SK-N-SH treated with all-trans-retinoic acid at 6 μM for 48 hours (cell line): Measurements from ENCODE around the gene HOMER1.

Experiments
- ATAC-seq: fragments of 200-7000 bp; cut with Tn5 transposase; 3 replicates; pipeline ENCODE4 v1.9.1; 2020; ENCODE audit warnings: mild to moderate bottlenecking, moderate library complexity
- ARNTL ChIP-seq: fragments of 450-650 bp; formaldehyde crosslinking; IDR thresholded peaks from 2 replicates; pipeline ENCODE4 v1.5.0; 2020; ENCODE audit warnings: low read depth, mild to moderate bottlenecking, moderate library complexity, borderline replicate concordance
- BACH2 ChIP-seq: fragments of 250-450 bp; sonication (Bioruptor Pico); IDR thresholded peaks from 2 replicates; pipeline ENCODE4 v1.9.0; 2021; ENCODE audit warnings: mild to moderate bottlenecking, borderline replicate concordance
- CREB5 ChIP-seq: fragments of 250-450 bp; sonication (Bioruptor Pico); IDR thresholded peaks from 2 replicates; pipeline ENCODE4 v1.5.1; 2020; ENCODE audit warnings: low read depth, mild to moderate bottlenecking, moderate library complexity
- CSDC2 ChIP-seq: fragments of 250-450 bp; sonication (Bioruptor Pico); IDR thresholded peaks from 2 replicates; pipeline ENCODE4 v1.5.0; 2020; ENCODE audit warnings: mild to moderate bottlenecking, moderate library complexity
- CSRNP3 ChIP-seq: fragments of 250-450 bp; sonication (Bioruptor Pico); IDR thresholded peaks from 2 replicates; pipeline ENCODE4 v1.5.1; 2021; ENCODE audit warnings: mild to moderate bottlenecking, moderate library complexity
- ESRRG ChIP-seq: fragments of 250-450 bp; sonication (Bioruptor Pico); IDR thresholded peaks from 2 replicates; pipeline ENCODE4 v1.6.1; 2021; ENCODE audit warnings: mild to moderate bottlenecking
- GLIS3 ChIP-seq: fragments of 250-450 bp; sonication (Bioruptor Pico); IDR thresholded peaks from 2 replicates; pipeline ENCODE4 v1.5.0; 2020; ENCODE audit warnings: mild to moderate bottlenecking, moderate library complexity
- ISL1 ChIP-seq: fragments of 250-450 bp; sonication (Bioruptor Pico); IDR thresholded peaks from 2 replicates; pipeline ENCODE4 v2.1.2; 2022; ENCODE audit warnings: mild to moderate bottlenecking, moderate library complexity
- OSR1 ChIP-seq: fragments of 250-450 bp; sonication (Bioruptor Pico); IDR thresholded peaks from 2 replicates; pipeline ENCODE4 v1.8.0; 2022; ENCODE audit warnings: moderate library complexity, mild to moderate bottlenecking, inconsistent platforms
- PPARA ChIP-seq: fragments of 250-450 bp; sonication (Bioruptor Pico); IDR thresholded peaks from 2 replicates; pipeline ENCODE4 v1.5.0; 2020; ENCODE audit warnings: mild to moderate bottlenecking, borderline replicate concordance
- RARB ChIP-seq: fragments of 250-450 bp; sonication (Bioruptor Pico); IDR thresholded peaks from 2 replicates; pipeline ENCODE4 v1.8.0; 2021; ENCODE audit warnings: mild to moderate bottlenecking, moderate library complexity
- SNAI2 ChIP-seq: fragments of 250-450 bp; sonication (Bioruptor Pico); IDR thresholded peaks from 2 replicates; pipeline ENCODE4 v1.5.0; 2020; ENCODE audit warnings: mild to moderate bottlenecking, moderate library complexity
- TCF4 ChIP-seq: fragments of 250-450 bp; sonication (Bioruptor Pico); IDR thresholded peaks from 2 replicates; pipeline ENCODE4 v1.8.0; 2021; ENCODE audit warnings: mild to moderate bottlenecking, moderate library complexity, borderline replicate concordance
- TOX ChIP-seq: fragments of 250-450 bp; sonication (Bioruptor Pico); IDR thresholded peaks from 2 replicates; pipeline ENCODE4 v1.8.0; 2021; ENCODE audit warnings: mild to moderate bottlenecking, moderate library complexity, borderline replicate concordance
- ZC3H10 ChIP-seq: fragments of 250-450 bp; sonication (Bioruptor Pico); IDR thresholded peaks from 2 replicates; pipeline ENCODE4 v1.5.1; 2021; ENCODE audit warnings: mild to moderate bottlenecking, moderate library complexity
- ZFP3 ChIP-seq: fragments of 250-450 bp; sonication (Bioruptor Pico); IDR thresholded peaks from 2 replicates; pipeline ENCODE4 v1.5.0; 2020; ENCODE audit warnings: mild to moderate bottlenecking, moderate library complexity
- ZFP30 ChIP-seq: fragments of 450-650 bp; formaldehyde crosslinking; IDR thresholded peaks from 2 replicates; pipeline ENCODE4 v1.5.0; 2022; ENCODE audit warnings: mild to moderate bottlenecking, moderate library complexity
- ZNF70 ChIP-seq: fragments of 450-650 bp; formaldehyde crosslinking; IDR thresholded peaks from 2 replicates; pipeline ENCODE4 v1.5.0; 2020; ENCODE audit warnings: mild to moderate bottlenecking, moderate library complexity
- ZNF8 ChIP-seq: fragments of 450-650 bp; formaldehyde crosslinking; IDR thresholded peaks from 2 replicates; pipeline ENCODE4 v1.5.0; 2020; ENCODE audit warnings: mild to moderate bottlenecking, moderate library complexity
- TF ChIP-seq, protein P1 (sequence below): fragments of 250-450 bp; sonication (Bioruptor Pico); IDR thresholded peaks from 2 replicates; pipeline ENCODE4 v1.8.0; 2020; ENCODE audit warnings: mild to moderate bottlenecking, moderate library complexity, borderline replicate concordance
- TF ChIP-seq, protein P2 (sequence below): fragments of 250-450 bp; sonication (Bioruptor Pico); IDR thresholded peaks from 2 replicates; pipeline ENCODE4 v1.8.0; 2021; ENCODE audit warnings: low read depth, mild to moderate bottlenecking, moderate library complexity, borderline replicate concordance
- TF ChIP-seq, protein P3 (sequence below): fragments of 250-450 bp; sonication (Bioruptor Pico); IDR thresholded peaks from 2 replicates; pipeline ENCODE4 v1.5.0; 2020; ENCODE audit warnings: mild to moderate bottlenecking, moderate library complexity

HOMER1 gene

DNA sequence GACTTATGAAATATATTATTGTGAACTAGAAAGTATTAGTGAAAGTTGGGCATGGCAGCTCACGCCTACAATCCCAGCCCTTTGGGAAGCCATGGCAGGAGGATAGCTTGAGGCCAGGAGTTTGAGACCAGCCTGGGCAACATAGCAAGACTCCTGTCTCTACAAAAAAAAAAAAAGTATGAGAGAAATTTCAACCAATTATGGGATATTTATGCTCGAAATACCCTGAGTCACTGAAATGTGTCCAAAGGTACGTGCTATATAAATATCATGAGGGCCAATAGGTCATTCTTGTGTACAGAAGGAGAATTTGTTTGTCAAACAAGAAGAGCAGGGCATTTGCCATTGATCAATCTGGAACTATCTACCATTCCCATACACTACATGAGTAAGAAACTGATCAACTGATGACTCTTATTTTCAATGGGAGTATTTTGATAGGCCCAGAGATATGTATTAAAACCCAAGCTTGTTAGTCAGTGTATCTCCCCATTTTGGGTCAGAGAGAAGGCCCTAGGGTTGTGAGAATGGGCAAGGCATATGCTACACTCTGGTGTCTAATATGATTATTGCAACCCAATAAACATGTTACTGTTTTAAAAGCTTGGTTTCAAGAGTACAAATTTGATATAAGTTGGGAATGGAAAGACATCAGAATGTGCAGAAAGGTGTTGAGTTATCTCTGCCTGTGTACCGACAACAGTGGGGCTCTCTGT lies 21.7 kb upstream of the HOMER1 start:
- ATAC-seq = no peak
- TF ChIP-seq ISL1 (CRISPR knock-in tag) = no peak
- TF ChIP-seq, protein P1, sequence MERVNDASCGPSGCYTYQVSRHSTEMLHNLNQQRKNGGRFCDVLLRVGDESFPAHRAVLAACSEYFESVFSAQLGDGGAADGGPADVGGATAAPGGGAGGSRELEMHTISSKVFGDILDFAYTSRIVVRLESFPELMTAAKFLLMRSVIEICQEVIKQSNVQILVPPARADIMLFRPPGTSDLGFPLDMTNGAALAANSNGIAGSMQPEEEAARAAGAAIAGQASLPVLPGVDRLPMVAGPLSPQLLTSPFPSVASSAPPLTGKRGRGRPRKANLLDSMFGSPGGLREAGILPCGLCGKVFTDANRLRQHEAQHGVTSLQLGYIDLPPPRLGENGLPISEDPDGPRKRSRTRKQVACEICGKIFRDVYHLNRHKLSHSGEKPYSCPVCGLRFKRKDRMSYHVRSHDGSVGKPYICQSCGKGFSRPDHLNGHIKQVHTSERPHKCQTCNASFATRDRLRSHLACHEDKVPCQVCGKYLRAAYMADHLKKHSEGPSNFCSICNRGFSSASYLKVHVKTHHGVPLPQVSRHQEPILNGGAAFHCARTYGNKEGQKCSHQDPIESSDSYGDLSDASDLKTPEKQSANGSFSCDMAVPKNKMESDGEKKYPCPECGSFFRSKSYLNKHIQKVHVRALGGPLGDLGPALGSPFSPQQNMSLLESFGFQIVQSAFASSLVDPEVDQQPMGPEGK = no peak
- TF ChIP-seq ZC3H10 (CRISPR knock-in tag) = no peak
- TF ChIP-seq ZFP3 = no peak
- no peak for TF ChIP-seq OSR1 (CRISPR knock-in tag)
- no peak for TF ChIP-seq ESRRG
- no peak for TF ChIP-seq CSDC2 (CRISPR knock-in tag)
- TF ChIP-seq TOX (CRISPR knock-in tag) = no peak
- no peak for TF ChIP-seq TCF4 (CRISPR knock-in tag)
- TF ChIP-seq, protein P2, sequence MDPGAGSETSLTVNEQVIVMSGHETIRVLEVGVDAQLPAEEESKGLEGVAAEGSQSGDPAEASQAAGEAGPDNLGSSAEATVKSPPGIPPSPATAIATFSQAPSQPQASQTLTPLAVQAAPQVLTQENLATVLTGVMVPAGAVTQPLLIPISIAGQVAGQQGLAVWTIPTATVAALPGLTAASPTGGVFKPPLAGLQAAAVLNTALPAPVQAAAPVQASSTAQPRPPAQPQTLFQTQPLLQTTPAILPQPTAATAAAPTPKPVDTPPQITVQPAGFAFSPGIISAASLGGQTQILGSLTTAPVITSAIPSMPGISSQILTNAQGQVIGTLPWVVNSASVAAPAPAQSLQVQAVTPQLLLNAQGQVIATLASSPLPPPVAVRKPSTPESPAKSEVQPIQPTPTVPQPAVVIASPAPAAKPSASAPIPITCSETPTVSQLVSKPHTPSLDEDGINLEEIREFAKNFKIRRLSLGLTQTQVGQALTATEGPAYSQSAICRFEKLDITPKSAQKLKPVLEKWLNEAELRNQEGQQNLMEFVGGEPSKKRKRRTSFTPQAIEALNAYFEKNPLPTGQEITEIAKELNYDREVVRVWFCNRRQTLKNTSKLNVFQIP (CRISPR knock-in tag) = no peak
- TF ChIP-seq GLIS3 = no peak
- TF ChIP-seq ARNTL (CRISPR knock-in tag) = no peak
- TF ChIP-seq SNAI2 (CRISPR knock-in tag) = no peak
- TF ChIP-seq CSRNP3 (CRISPR knock-in tag) = no peak
- TF ChIP-seq, protein P3, sequence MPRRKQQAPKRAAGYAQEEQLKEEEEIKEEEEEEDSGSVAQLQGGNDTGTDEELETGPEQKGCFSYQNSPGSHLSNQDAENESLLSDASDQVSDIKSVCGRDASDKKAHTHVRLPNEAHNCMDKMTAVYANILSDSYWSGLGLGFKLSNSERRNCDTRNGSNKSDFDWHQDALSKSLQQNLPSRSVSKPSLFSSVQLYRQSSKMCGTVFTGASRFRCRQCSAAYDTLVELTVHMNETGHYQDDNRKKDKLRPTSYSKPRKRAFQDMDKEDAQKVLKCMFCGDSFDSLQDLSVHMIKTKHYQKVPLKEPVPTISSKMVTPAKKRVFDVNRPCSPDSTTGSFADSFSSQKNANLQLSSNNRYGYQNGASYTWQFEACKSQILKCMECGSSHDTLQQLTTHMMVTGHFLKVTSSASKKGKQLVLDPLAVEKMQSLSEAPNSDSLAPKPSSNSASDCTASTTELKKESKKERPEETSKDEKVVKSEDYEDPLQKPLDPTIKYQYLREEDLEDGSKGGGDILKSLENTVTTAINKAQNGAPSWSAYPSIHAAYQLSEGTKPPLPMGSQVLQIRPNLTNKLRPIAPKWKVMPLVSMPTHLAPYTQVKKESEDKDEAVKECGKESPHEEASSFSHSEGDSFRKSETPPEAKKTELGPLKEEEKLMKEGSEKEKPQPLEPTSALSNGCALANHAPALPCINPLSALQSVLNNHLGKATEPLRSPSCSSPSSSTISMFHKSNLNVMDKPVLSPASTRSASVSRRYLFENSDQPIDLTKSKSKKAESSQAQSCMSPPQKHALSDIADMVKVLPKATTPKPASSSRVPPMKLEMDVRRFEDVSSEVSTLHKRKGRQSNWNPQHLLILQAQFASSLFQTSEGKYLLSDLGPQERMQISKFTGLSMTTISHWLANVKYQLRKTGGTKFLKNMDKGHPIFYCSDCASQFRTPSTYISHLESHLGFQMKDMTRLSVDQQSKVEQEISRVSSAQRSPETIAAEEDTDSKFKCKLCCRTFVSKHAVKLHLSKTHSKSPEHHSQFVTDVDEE = no peak
- no peak for TF ChIP-seq CREB5 (CRISPR knock-in tag)
- no peak for TF ChIP-seq ZFP30 (CRISPR knock-in tag)
- TF ChIP-seq ZNF8 (CRISPR knock-in tag) = no peak

DNA sequence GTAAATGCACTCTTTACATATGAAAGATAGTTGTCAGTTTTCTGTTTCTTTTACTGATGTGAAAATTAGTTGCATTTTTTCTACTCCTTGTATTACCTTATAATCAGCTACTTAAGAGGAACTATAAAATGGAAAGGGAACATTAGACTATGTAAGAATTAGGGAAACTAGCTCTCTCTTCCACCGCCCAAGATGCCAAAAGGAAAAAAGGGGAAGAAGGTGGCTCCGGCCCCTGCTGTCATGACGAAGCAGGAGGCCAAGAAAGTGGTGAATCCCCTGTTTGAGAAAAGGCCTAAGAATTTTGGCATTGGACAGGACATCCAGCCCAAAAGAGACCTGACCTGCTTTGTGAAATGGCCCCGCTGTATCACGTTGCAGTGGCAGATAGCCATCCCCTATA lies 15.2 kb upstream of the HOMER1 start:
- no peak for ATAC-seq
- TF ChIP-seq TCF4 (CRISPR knock-in tag) (no peak), ZFP30 (CRISPR knock-in tag) (no peak), PPARA (CRISPR knock-in tag) (no peak), ZC3H10 (CRISPR knock-in tag) (no peak), ZNF70 (no peak), TOX (CRISPR knock-in tag) (no peak), CSRNP3 (CRISPR knock-in tag) (no peak), OSR1 (CRISPR knock-in tag) (no peak), BACH2 (CRISPR knock-in tag) (no peak), SNAI2 (CRISPR knock-in tag) (no peak), CREB5 (CRISPR knock-in tag) (no peak), ZFP3 (no peak), GLIS3 (no peak), RARB (CRISPR knock-in tag) (no peak), ZNF8 (CRISPR knock-in tag) (no peak)
- TF ChIP-seq, protein P1 = no peak
